Ovary (tissue), 3 donors: ENCODE data around the gene CCDC182.

Source experiments
- POLR2A ChIP-seq: fragments of 450-650 bp; IDR thresholded peaks from one replicate; pipeline ENCODE4 v1.6.1; 2017; ENCODE audit warnings: antibody characterized with exemption, mild to moderate bottlenecking, moderate library complexity
- TF ChIP-seq, protein P1 (sequence below), 3 donors: fragments of 450-650 bp in 2 of 3; fragments of 200-600 bp in 1 of 3; IDR thresholded peaks; one replicate each; pipeline versions ENCODE4 v1.5.1 to v1.8.0; 2016 to 2022; ENCODE audit warnings: antibody characterized with exemption in 3 of 3, mild to moderate bottlenecking in 1 of 3
- donor health status: DM: no; HTN: no; CAD: no.

DNA sequence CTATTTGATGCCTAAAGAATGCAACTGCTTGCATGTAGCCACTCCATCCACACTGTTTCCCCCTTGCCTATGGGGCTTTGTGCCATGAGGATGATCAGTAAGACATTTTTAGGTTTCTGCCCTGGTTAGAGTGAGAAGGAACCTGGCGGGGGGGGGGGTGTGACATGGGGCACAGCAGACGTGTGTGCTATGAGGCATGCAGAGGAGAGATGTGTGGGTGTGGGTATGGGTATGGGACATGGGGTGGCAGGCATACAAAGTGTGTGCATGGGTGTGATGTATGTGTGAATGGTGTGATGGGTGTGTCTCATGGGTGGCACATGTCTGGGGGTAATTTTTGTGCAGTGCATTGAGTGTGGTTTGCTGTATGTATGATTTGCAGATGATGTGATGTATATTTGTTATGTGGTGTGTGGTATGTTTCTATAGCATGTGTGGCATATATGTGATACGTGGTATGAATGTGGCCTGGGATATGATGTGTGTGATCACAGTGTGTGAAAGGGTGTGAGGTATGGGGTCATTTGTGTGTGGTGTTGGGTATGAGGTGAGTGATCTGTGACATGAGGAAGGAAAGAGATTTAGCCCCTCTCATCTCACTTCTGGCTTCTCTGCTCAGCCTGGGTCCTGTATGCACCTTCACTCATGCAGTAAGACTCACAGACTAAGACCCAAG is 14.9 kb downstream of the CCDC182 start:
- TF ChIP-seq, protein P1, sequence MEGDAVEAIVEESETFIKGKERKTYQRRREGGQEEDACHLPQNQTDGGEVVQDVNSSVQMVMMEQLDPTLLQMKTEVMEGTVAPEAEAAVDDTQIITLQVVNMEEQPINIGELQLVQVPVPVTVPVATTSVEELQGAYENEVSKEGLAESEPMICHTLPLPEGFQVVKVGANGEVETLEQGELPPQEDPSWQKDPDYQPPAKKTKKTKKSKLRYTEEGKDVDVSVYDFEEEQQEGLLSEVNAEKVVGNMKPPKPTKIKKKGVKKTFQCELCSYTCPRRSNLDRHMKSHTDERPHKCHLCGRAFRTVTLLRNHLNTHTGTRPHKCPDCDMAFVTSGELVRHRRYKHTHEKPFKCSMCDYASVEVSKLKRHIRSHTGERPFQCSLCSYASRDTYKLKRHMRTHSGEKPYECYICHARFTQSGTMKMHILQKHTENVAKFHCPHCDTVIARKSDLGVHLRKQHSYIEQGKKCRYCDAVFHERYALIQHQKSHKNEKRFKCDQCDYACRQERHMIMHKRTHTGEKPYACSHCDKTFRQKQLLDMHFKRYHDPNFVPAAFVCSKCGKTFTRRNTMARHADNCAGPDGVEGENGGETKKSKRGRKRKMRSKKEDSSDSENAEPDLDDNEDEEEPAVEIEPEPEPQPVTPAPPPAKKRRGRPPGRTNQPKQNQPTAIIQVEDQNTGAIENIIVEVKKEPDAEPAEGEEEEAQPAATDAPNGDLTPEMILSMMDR (IDR thresholded peaks at IDR 0.05): no peak
- TF ChIP-seq POLR2A: no peak
